HT-29 (cell line): ENCODE data around the gene ADAM10. TPM values are rescaled to one million over a fixed set of nuclear protein-coding genes. Genes with fewer than 3 reads are reported as not detected.

Experiments used
- small RNA-seq: library from RNA; depleted of rRNA; stranded (forward); fragments of <200 nt; gene quantifications from one replicate; pipeline ENCODE3, GENCODE V24; 2014
- total RNA-seq: library from RNA; depleted of rRNA; stranded (reverse); fragments of >200 nt; shearing (Covaris generic); gene quantifications from 2 replicates; pipeline ENCODE4 v1.2.3, GENCODE V29; 2014; rRNA removed

The ADAM10 gene
- total RNA-seq, 1 experiment from 2014 or later: 138 TPM

Small RNA genes within 50 kb of the gene (small RNA-seq; reads per million reads assigned to genes)
- gene AC091046.1 (not detected), gene RF00012 (1.4 reads per million, percentile 50 among the genes with 10 or more reads in this experiment)

Other genes starting within 250 kb of the ADAM10 start
- gene MINDY2, start 21.6 kb upstream of the ADAM10 start, total RNA-seq: 11.0 and 16.2 TPM in 2 replicates
- gene SLTM, start 184.0 kb upstream of the ADAM10 start, total RNA-seq: 92.9 and 104 TPM in 2 replicates
- gene RNF111, start 238.0 kb upstream of the ADAM10 start, total RNA-seq: 12.7 and 12.9 TPM in 2 replicates